ENCODE measurements around the gene NDUFS6. TPM values are rescaled to one million over a fixed set of nuclear protein-coding genes. Genes with fewer than 3 reads are reported as not detected.

Gene NDUFS6
- total RNA-seq, 1 donor from 2014 or later, result 39.9 TPM

GRCh38 chr5:1760656-1761452 lies 40.4 kb upstream of the NDUFS6 start:
- Mint-ChIP-seq H3K9me3 (peaks cover 9% of the 10 kb centered on the region), H3K36me3 (ENCODE audit: low read depth) (no peaks in the 10 kb centered on the region), H3K27me3 (ENCODE audit: low read depth) (peaks cover 4% of the 10 kb centered on the region), H3K4me3 (ENCODE audit: low read depth) (no peak overlapping the region), H3K4me1 (ENCODE audit: low read depth) (no peaks in the 10 kb centered on the region), H3K27ac (no peak overlapping the region)
- intact Hi-C loops (cut with micrococcal nuclease), result loop anchor here (10.0 kb wide), 1 partner anchor 254 kb away; no protein-coding TSS in a partner anchor
- DNase-seq (ENCODE audit: low spot score), result no peak

- Mint-ChIP-seq H3K4me3 (ENCODE audit: low read depth) (no peak overlapping the region), H3K27me3 (ENCODE audit: low read depth) (peaks cover 4% of the 10 kb centered on the region), H3K9me3 (peaks cover 9% of the 10 kb centered on the region), H3K36me3 (ENCODE audit: low read depth) (no peaks in the 10 kb centered on the region), H3K4me1 (ENCODE audit: low read depth) (no peaks in the 10 kb centered on the region), H3K27ac (no peak overlapping the region)
- DNase-seq (ENCODE audit: low spot score), result no peak
- intact Hi-C loops (cut with micrococcal nuclease), result loop anchor here (10.0 kb wide), 1 partner anchor 253 kb away; no protein-coding TSS in a partner anchor
Measured at GRCh38 chr5:1761453-1761755, 39.8 kb upstream of the NDUFS6 start.

- DNase-seq (ENCODE audit: low spot score), result no peak
- no peaks in the 10 kb centered on the region for H3K36me3 Mint-ChIP-seq (ENCODE audit: low read depth)
- H3K4me1 Mint-ChIP-seq (ENCODE audit: low read depth), result no peaks in the 10 kb centered on the region
- peaks cover 4% of the 10 kb centered on the region for H3K27me3 Mint-ChIP-seq (ENCODE audit: low read depth)
- no peak overlapping the region for H3K27ac Mint-ChIP-seq
- intact Hi-C loops (cut with micrococcal nuclease), result loop anchor here (10.0 kb wide), 1 partner anchor 252 kb away; no protein-coding TSS in a partner anchor
- peaks cover 9% of the 10 kb centered on the region for H3K9me3 Mint-ChIP-seq
- no peak overlapping the region for H3K4me3 Mint-ChIP-seq (ENCODE audit: low read depth)
Measured at GRCh38 chr5:1762121-1762882, 38.9 kb upstream of the NDUFS6 start.

GRCh38 chr5:1762883-1763547 lies 38.2 kb upstream of the NDUFS6 start:
- H3K27ac Mint-ChIP-seq, result no peak overlapping the region

GRCh38 chr5:1763548-1763911 lies 37.7 kb upstream of the NDUFS6 start:
- intact Hi-C loops (cut with micrococcal nuclease), result loop anchor here (10.0 kb wide), 1 partner anchor 251 kb away; no protein-coding TSS in a partner anchor
- no peak overlapping the region for H3K4me3 Mint-ChIP-seq (ENCODE audit: low read depth)
- no peak for DNase-seq (ENCODE audit: low spot score)
- peaks cover 4% of the 10 kb centered on the region for H3K9me3 Mint-ChIP-seq
- no peaks in the 10 kb centered on the region for H3K4me1 Mint-ChIP-seq (ENCODE audit: low read depth)
- no peak overlapping the region for H3K27ac Mint-ChIP-seq
- H3K27me3 Mint-ChIP-seq (ENCODE audit: low read depth), result peaks cover 4% of the 10 kb centered on the region
- no peaks in the 10 kb centered on the region for H3K36me3 Mint-ChIP-seq (ENCODE audit: low read depth)

More at GRCh38 chr5:1762883-1763547, 38.2 kb upstream of the NDUFS6 start:
- Mint-ChIP-seq H3K36me3 (ENCODE audit: low read depth) (no peaks in the 10 kb centered on the region), H3K9me3 (peaks cover 9% of the 10 kb centered on the region), H3K4me3 (ENCODE audit: low read depth) (no peak overlapping the region), H3K27me3 (ENCODE audit: low read depth) (peaks cover 4% of the 10 kb centered on the region), H3K4me1 (ENCODE audit: low read depth) (no peaks in the 10 kb centered on the region)
- no peak for DNase-seq (ENCODE audit: low spot score)
- intact Hi-C loops (cut with micrococcal nuclease), result loop anchor here (10.0 kb wide), 1 partner anchor 252 kb away; no protein-coding TSS in a partner anchor

- DNase-seq (ENCODE audit: low spot score), result no peak
- Mint-ChIP-seq H3K4me1 (ENCODE audit: low read depth) (no peaks in the 10 kb centered on the region), H3K9me3 (no peaks in the 10 kb centered on the region), H3K4me3 (ENCODE audit: low read depth) (no peak overlapping the region), H3K27me3 (ENCODE audit: low read depth) (peaks cover 4% of the 10 kb centered on the region), H3K27ac (no peak overlapping the region), H3K36me3 (ENCODE audit: low read depth) (no peaks in the 10 kb centered on the region)
- intact Hi-C loops (cut with micrococcal nuclease), result loop anchor here (10.0 kb wide), 1 partner anchor 251 kb away; no protein-coding TSS in a partner anchor
Measured at GRCh38 chr5:1763960-1764605, 37.1 kb upstream of the NDUFS6 start.

GRCh38 chr5:1764606-1764960 lies 36.6 kb upstream of the NDUFS6 start:
- intact Hi-C loops (cut with micrococcal nuclease), result loop anchor here (10.0 kb wide), 1 partner anchor 250 kb away; no protein-coding TSS in a partner anchor
- H3K27ac Mint-ChIP-seq, result no peak overlapping the region
- H3K36me3 Mint-ChIP-seq (ENCODE audit: low read depth), result no peaks in the 10 kb centered on the region
- no peaks in the 10 kb centered on the region for H3K9me3 Mint-ChIP-seq
- H3K4me1 Mint-ChIP-seq (ENCODE audit: low read depth), result no peaks in the 10 kb centered on the region
- no peak overlapping the region for H3K4me3 Mint-ChIP-seq (ENCODE audit: low read depth)
- H3K27me3 Mint-ChIP-seq (ENCODE audit: low read depth), result peaks cover 4% of the 10 kb centered on the region
- no peak for DNase-seq (ENCODE audit: low spot score)

- H3K27me3 Mint-ChIP-seq (ENCODE audit: low read depth), result peaks cover 4% of the 10 kb centered on the region
- DNase-seq (ENCODE audit: low spot score), result no peak
- H3K4me1 Mint-ChIP-seq (ENCODE audit: low read depth), result no peaks in the 10 kb centered on the region
- intact Hi-C loops (cut with micrococcal nuclease), result loop anchor here (10.0 kb wide), 1 partner anchor 249 kb away; no protein-coding TSS in a partner anchor
- no peaks in the 10 kb centered on the region for H3K36me3 Mint-ChIP-seq (ENCODE audit: low read depth)
- no peak overlapping the region for H3K27ac Mint-ChIP-seq
- H3K4me3 Mint-ChIP-seq (ENCODE audit: low read depth), result no peak overlapping the region
- H3K9me3 Mint-ChIP-seq, result no peaks in the 10 kb centered on the region
Measured at GRCh38 chr5:1765141-1765879, 35.9 kb upstream of the NDUFS6 start.

- H3K4me3 Mint-ChIP-seq (ENCODE audit: low read depth), result no peak overlapping the region
- H3K27ac Mint-ChIP-seq, result no peak overlapping the region
- no peaks in the 10 kb centered on the region for H3K4me1 Mint-ChIP-seq (ENCODE audit: low read depth)
- no peaks in the 10 kb centered on the region for H3K36me3 Mint-ChIP-seq (ENCODE audit: low read depth)
- intact Hi-C loops (cut with micrococcal nuclease), result loop anchor here (10.0 kb wide), 1 partner anchor 249 kb away; no protein-coding TSS in a partner anchor
- H3K27me3 Mint-ChIP-seq (ENCODE audit: low read depth), result peaks cover 6% of the 10 kb centered on the region
- no peak for DNase-seq (ENCODE audit: low spot score)
- H3K9me3 Mint-ChIP-seq, result no peaks in the 10 kb centered on the region
Measured at GRCh38 chr5:1765880-1766235, 35.3 kb upstream of the NDUFS6 start.

- Mint-ChIP-seq H3K4me1 (ENCODE audit: low read depth) (no peaks in the 10 kb centered on the region), H3K9me3 (no peaks in the 10 kb centered on the region), H3K27ac (no peak overlapping the region), H3K27me3 (ENCODE audit: low read depth) (peaks cover 9% of the 10 kb centered on the region), H3K4me3 (ENCODE audit: low read depth) (no peak overlapping the region), H3K36me3 (ENCODE audit: low read depth) (no peaks in the 10 kb centered on the region)
- intact Hi-C loops (cut with micrococcal nuclease), result loop anchor here (10.0 kb wide), 1 partner anchor 247 kb away; no protein-coding TSS in a partner anchor
- DNase-seq (ENCODE audit: low spot score), result no peak
Measured at GRCh38 chr5:1767524-1768282, 33.5 kb upstream of the NDUFS6 start.

- Mint-ChIP-seq H3K27me3 (ENCODE audit: low read depth) (peaks cover 10% of the 10 kb centered on the region), H3K9me3 (no peaks in the 10 kb centered on the region), H3K4me1 (ENCODE audit: low read depth) (no peaks in the 10 kb centered on the region), H3K27ac (no peak overlapping the region), H3K36me3 (ENCODE audit: low read depth) (no peaks in the 10 kb centered on the region), H3K4me3 (ENCODE audit: low read depth) (no peak overlapping the region)
- no peak for DNase-seq (ENCODE audit: low spot score)
- intact Hi-C loops (cut with micrococcal nuclease), result loop anchor here (10.0 kb wide), 1 partner anchor 246 kb away; no protein-coding TSS in a partner anchor
Measured at GRCh38 chr5:1768283-1769000, 32.8 kb upstream of the NDUFS6 start.

Data from activated T-helper 2 cell treated with anti-CD3 and anti-CD28 coated beads, Interferon-gamma antibody, Interleukin-2, Interleukin-4, amounts not matched to agents 10 μg/mL and 5 μg/mL and 100 μg/mL, durations not matched to agents 14 hours and 24 hours and 36 hours (primary cell).